AG08395 (cell line): ENCODE data around the gene SDK1.
"Not testable (repeated sequence)": the region's sequence is repeated elsewhere in the genome, so short reads cannot be mapped to it uniquely, and the experiment has no call there.

ENCODE experiments used
- DNase-seq: peaks from one replicate; pipeline ENCODE4 v3.0.0; 2012; ENCODE audit warnings: mixed read lengths, low spot score

The SDK1 gene

DNA sequence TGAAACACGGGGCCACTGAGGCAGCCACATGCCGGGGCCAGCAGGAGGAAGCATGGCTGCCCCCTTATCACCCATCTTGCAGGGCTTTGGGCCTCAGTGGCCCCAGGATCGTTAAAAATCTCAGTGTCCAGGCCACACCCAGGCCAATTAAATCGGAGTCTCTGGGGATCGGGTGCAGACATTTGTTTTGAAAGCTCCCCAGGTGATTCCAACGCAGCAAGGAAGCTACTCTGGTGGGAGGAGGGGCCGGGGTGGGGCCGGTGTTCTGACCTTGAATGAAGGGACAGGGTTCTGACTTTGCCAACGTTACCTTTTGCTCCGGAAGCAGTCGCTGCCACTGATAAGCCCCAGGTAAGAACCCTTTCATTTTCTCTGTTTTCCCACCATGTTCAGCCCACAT, 968.7 kb downstream of the SDK1 start:
- no peak for DNase-seq

DNA sequence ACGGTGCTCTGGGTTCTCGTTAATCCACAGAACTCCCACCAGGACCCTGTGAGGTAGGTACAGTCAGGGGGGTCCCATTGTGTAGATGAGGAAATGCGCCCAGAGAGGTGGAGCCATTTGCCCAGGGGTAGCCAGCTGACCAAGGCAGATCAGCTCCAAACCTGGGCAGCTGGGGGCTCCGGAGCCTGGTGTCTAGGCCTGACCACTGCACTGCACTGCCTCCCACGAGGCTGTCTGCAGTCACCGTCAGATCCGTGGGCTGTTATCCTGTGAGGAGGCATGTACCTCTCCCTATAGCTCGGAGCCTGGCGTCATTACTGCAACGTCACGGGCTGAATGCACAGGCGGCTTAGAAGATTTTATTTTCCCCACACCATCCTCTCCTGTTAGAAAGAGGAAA, 969.2 kb downstream of the SDK1 start:
- DNase-seq: no peak

DNA sequence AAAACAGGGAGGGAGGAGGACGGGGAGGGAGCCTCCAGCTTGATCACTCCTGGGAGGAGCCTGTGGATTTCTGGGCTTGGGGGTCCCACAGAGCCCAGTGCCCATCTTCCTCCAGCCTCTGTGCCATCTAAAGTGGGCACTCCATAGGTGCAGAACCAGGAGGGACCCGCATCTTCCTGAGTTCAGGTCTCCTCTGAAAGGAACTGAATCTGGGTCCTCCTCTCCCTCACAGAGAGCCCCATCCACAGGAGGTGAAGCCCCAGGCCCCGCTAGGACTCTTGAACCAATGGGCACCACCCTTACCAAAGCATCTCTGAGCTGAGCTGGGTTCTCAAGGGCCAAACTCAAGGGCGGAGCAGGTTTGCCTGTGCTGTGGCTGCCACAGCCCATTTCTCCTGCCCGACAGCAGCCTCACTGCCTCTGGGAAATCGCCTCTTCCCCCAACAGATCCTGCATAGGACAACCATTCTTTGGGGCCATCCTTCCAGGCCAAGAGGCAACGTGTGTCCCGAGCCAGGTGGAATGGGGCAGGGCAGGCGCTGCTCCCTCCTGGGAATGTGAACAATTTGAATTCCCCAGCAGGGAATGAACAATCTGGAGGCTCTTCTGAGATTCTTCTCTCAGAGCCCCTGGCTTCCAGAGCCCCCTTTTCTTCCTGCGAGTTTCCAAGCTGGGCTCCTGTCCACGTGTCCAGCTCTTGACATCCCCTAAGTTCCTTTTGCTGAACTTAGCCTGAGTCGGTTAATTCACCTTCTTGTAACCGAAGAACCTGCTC, 970.1 kb downstream of the SDK1 start:
- DNase-seq: no peak

DNA sequence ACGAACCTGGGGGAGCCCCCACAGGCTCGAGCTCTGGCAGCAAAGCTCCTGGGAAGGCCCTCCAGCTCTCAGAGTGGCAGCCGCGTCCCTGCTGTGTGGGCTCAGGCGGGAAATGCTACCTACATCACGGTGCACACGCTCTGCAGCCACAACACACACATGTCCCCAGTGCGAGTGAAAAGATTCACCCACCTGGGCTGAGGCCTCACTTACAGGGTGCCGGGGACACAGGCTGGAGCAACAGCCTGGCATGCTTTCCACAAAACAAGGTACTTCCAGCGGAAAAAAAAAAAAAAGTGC, 970.6 kb downstream of the SDK1 start:
- DNase-seq: no peak

GRCh38 chr7:4272141-4272540, 971.1 kb downstream of the SDK1 start:
- no peak for DNase-seq

- no peak for DNase-seq
These were observed 972.6 kb downstream of the SDK1 start for GRCh38 chr7:4273566-4274230.

DNA sequence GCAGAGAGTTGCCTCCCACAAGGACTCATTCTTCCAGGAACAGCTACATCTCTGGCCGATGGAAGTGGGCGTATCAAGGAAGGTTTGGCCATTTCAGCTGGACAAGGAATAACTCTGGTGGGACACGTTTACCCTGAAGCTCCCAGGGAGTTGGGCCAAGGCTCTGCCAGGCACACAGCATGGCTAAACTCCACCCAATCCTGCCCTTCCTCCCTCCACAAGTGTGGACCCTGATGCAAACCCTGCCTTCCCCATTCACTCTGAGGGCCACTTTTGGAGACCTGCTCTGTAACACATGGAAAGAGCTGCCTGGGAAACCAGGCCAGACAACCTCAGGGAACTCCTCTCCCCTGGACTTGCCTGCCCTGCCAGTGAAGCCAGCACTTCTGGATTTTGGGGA, 973.2 kb downstream of the SDK1 start:
- no peak for DNase-seq

DNA sequence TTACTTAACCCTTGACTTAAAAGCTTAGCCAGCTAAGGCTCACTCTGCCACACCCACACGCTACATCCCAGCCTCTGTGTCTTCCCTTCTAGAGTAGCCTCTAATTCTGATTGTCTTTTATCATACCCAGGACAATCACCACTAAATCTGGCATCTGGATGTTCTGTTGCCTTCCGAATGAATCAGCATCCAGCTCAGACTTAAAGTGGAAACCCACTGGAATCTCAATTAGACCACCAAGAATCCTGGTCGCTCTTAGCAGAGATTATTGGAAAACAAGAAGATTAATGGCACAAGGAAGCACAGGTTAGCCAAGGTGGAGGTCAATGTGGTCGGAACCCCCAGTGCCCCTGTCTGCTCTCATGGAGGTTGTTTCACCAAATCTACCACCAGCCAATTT, 976.9 kb downstream of the SDK1 start:
- DNase-seq: no peak

GRCh38 chr7:4279216-4279615, 978.2 kb downstream of the SDK1 start:
- no peak for DNase-seq

GRCh38 chr7:4281231-4281993, 980.4 kb downstream of the SDK1 start:
- DNase-seq: no peak

- DNase-seq: no peak
These were observed 981.6 kb downstream of the SDK1 start for GRCh38 chr7:4282434-4283223.

GRCh38 chr7:4286351-4286750, 985.3 kb downstream of the SDK1 start:
- no peak for DNase-seq

DNA sequence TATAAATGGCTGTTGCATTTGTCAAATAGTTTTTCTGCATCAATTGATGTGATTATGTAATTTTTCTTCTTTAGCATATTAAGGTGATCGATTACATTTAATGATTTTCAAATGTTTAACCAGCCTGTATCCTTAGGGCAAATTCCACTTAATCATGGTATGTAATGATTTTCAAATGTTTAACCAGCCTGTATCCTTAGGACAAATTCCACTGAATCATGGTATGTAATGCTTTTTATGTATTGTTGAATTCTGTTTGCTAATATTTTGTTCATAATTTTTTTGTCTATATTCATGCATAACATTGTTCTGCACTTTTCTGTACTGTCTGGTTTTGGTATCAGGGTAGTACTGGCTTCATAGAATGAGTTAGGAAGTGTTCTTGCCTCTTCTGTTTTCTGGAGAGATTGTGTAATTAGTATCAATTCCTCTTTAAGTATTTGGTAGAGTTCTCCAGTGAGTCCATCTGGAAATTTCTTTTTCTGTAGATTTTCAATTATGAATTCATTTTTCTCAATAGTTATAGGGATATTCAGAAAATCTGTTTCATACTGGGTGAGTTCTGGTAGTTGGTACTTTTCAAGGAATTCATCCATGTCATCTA, 987.8 kb downstream of the SDK1 start:
- no peak for DNase-seq

DNA sequence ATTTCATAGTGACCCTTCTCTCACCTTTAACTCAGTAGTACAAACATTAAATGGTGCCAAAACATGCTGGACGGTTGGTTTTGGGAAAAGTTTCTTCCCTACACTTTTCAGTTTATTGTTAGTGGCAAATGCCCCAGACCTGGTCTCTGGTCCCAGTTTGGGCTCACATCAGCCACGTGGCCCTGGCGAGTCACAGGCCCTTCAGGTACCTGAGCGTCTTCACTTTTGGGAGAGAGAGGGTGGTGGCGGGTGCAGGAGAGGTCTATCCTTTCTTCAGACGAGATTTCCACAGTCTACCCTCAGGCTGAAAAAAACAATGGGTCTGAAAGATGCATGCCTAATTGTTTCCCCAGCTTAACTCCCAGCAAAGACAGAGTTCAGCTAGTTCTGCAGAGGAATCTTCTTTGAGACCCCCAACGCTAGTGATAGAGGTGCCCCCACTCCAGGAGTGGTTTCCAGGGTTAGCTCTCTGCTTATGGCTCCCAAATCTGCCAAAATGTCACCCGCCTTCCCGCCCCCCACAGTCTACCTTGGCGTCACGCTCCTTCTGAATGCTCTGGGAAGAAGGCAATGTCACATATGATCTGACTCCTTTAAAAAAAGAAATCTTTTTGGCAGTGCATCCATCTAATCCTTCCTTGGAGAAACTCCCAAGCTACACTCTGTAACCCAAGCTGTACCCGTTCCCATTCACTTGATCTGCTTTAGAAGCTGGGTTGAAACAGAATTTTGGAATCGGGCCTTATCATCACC, 996.3 kb downstream of the SDK1 start:
- no peak for DNase-seq

DNA sequence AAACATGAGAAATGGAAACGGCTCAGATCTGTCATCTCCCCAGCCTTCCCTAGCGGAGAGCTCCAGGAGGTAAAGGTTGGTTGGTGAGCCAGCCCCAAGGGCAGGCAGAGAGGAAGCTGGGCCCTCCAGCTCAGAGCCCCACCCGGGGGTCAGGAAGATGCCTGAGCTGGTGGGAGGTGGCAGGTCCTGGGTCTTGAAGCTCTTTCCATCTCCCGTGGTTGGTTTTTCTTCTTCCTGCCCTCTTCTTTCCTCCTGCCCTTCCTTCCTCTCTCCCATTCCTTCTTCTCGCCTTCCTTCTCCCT, 996.8 kb downstream of the SDK1 start:
- no peak for DNase-seq

GRCh38 chr7:4299431-4299830, 998.4 kb downstream of the SDK1 start:
- DNase-seq: no peak

- DNase-seq: no peak
These were observed 1001.3 kb downstream of the SDK1 start for GRCh38 chr7:4302203-4302905.

DNA sequence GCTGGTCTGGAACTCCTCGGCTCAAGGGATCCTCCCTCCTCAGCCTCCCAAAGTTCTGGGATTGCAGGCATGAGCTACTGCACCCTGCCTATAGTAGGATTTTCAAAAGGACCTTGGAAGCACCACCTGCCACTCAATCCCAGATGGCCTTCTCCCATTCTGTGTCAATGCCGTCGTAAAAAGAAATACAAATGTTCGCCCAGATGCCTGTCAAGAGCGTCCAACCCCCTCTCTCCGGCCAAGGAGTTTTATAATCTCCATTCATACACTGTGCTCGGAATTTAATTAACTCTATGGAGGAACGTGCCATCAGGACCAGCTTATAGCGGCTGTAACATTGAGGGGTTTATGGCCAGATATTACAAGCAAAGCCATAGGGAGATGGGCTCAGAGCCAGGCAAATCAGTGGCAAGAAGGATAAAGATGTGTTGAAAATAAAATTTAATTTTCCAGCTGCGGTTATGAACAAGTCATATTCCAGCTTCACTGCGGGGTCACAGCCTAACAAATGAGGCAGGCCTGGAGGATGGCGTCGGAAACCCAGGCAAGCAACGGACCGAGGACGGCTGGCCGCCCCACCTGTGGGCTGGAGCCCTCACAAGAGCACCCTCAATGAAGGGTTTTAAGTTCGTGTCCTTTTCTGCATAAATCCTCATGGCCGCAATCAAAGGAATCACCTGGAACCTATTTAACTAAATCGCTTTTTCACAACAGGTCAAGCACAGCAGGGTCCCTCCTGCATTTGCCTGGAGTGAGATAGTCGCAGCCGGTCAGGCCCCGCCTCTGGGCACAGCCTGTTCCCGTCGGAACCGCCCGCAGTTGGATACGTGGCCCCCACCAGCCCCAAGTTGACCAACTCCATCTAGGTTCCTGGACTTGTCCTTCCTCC, 1006.5 kb downstream of the SDK1 start:
- no peak for DNase-seq

GRCh38 chr7:4308205-4308590, 1007.1 kb downstream of the SDK1 start:
- DNase-seq: no peak

- not testable (repeated sequence) for DNase-seq
These were observed 1012.9 kb downstream of the SDK1 start for GRCh38 chr7:4313911-4314310.
